HG02885 (cell line): ENCODE data around the gene CIT.
"Not testable (repeated sequence)": the region's sequence is repeated elsewhere in the genome, so short reads cannot be mapped to it uniquely, and the experiment has no call there.

ENCODE experiments used
- ATAC-seq: cut with Tn5 transposase; IDR thresholded peaks from one replicate; pipeline ENCODE4 v1.9.1; 2021; ENCODE audit warnings: mild to moderate bottlenecking; ENCODE audit not compliant: unreplicated experiment, poor library complexity

The CIT gene

GRCh38 chr12:119746169-119746568 is 131.0 kb downstream of the CIT start:
- ATAC-seq: no peak

DNA sequence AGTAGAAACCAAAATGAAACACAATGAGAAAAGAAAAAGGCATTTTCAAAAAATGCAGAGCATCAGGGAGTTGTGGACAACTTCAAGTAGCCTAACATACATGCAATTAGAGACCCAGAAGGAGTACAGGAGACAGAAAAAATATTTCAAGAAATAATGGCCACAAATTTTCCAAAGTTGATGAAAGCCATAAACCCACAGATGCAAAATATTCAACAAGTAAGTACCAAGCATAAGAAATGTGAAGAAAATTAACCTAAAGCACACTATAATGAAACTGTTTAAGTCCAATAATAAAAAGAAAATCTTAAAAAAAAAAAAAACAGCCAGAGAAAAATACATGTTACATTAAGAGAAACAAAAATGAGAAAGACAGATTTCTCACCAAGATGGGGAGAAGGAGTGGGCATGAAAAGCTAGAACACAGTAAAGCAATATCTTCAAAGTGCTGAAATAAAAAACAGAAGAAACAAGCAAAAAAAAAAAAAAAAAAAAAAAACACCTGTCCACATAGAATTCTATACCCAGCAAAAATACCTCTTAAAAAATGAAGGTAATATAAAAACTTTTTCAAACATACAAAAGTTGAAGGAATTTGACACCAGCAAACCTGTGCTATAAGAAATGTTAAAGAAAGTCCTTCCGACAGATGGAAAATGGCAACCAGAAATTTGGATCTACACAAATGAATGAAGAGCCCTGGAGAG is 132.1 kb downstream of the CIT start:
- ATAC-seq: no peak

GRCh38 chr12:119742700-119743099 is 134.4 kb downstream of the CIT start:
- no peak for ATAC-seq

- no peak for ATAC-seq
Measured at GRCh38 chr12:119740830-119741229, 136.3 kb downstream of the CIT start.

DNA sequence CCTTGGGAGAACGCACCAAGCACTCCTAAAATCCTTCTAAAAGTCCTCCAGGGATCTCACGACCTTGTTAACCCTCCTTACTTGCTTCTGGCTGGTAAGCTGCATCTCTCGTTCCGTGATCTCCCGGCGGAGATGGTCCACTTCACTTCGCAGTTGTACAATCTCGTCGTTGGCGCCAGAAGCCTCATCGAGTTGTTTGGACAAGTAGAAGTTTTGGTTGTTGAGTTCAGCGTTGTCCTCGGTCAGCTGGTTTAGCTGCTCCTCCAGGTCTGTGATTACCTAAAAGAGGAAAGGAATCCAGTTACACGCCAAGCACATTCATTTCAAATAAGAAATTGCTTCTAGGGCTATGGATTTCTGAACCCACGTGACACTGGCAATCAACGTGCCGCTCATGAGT is 142.0 kb downstream of the CIT start:
- no peak for ATAC-seq

- ATAC-seq: no peak
Measured at GRCh38 chr12:119730381-119730780, 146.7 kb downstream of the CIT start.

DNA sequence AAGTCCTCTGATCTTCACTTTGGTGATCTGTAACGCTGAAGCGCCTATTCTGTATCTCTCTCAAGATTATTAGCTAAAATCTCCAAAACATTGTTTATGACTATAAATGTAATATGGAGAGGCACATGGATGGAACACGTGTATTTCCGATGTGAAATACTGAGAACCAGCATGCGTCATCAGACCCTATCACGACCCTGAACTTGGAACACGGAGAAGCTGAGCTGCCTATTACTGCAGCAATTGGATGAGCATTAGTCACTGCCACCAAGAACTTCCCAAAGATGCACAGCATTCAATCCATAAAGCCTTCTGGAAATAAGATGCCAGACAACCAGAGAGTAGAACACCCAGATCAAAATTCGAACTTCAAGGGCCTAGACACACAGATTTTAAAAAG is 147.2 kb downstream of the CIT start:
- ATAC-seq: no peak

- ATAC-seq: no peak
Measured at GRCh38 chr12:119728444-119728745, 148.7 kb downstream of the CIT start.

- no peak for ATAC-seq
Measured at GRCh38 chr12:119727600-119728443, 149.3 kb downstream of the CIT start.

DNA sequence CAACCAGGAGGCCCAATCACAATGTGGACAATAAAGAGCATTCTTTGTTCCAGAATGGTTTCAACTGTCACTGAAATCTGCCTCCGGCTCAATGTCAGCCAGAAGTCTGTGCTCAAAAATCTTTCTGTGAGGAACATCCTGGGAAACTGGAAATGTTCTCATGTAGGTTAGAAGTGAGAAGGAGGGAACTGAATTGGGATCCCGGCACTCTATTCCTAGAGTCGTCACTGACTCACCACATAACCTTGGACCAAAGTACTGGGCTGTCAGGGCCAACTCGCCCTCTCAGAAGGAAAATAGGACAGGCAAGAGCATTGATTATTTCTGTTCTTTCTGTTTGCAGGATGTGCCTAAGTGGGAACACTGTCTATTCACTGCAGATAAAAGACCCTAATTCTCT is 151.6 kb downstream of the CIT start:
- no peak for ATAC-seq

GRCh38 chr12:119721306-119721705 is 155.8 kb downstream of the CIT start:
- no peak for ATAC-seq

GRCh38 chr12:119720349-119720748 is 156.8 kb downstream of the CIT start:
- ATAC-seq: no peak

DNA sequence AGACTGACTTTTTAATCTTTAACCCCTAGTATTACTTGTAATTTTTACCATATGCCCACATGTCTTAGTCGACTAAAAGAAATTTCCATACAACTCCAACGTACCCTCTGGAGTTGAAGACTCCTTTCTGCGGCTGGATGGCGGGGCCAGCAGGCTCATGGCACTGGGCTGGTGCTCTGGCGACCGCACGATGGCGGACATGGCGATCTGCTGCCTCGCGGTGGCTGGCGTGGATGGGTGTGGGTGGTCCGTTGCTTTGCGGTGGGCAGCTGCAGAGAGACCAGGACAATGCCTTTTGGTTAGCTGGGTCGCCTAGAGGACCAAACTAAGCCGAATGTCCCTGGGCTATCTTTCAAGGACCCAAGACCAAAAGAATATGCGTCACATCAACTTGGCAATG is 159.0 kb downstream of the CIT start:
- ATAC-seq: no peak

DNA sequence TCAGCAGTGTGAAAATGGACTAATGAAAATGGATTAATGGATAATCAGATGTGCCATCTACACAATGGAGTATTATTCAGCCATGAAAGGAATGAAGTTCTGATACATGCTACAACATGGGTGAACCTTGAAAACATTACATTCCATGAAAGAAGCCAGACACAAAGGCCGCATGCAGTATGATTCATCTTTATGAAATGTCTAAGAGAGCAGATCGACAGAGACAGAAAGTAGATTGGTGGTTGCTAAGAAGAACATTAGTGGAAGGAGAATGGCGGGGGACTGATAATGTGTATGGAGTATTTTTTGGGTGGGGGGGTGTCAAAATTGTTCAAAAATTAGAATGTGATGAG is 161.9 kb downstream of the CIT start:
- no peak for ATAC-seq

DNA sequence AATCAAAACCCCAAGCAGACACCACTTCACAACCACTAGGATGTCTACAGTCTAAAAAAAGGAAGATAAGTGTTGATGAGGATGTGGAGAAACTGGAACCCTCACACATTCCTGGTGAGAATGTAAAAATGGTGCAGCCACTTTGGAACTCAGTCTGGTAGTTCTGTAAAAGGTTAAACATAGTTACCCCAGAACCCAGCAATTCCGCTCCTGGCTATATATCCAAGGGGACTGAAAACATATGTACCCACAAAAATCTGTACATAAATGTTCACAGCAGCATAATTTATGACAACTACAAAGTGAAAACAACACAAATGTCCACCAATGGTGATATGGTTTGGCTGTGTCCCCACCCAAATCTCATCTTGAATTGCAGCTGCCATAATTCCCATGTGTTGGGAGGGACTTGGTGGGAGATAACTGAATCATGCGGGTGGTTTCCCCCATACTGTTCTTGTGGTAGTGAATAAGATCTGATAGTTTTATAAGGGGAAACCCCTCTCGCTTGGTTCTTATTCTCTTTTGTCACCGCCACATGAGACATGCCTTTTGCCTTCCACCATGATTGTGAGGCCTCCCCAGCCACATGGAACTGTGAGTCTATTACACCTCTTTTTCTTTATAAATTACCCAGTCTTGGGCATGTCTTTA is 162.4 kb downstream of the CIT start:
- no peak for ATAC-seq

GRCh38 chr12:119713551-119714031 is 163.5 kb downstream of the CIT start:
- ATAC-seq: no peak

DNA sequence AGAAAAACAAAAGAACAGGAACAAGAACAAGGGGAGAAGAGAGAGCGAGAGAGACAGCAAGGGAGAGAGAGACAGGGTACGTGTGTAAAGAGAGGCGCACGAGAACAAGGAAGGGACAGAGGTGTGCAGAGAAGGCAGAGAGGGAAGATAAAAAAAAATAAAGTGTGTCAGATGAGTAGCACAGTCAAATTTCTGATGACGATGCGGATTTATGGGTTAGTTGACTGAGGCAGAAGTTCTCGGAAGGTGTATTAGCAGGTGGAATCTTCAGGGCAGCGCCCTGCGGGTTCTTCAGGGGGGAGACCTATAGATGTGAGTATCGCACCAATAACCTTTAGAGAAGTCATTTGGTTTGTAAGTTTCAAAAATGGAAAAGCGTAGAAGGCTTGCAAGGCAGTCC is 164.4 kb downstream of the CIT start:
- no peak for ATAC-seq

GRCh38 chr12:119711693-119712092 is 165.4 kb downstream of the CIT start:
- ATAC-seq: no peak

- ATAC-seq: no peak
Measured at GRCh38 chr12:119710965-119711551, 166.1 kb downstream of the CIT start.

DNA sequence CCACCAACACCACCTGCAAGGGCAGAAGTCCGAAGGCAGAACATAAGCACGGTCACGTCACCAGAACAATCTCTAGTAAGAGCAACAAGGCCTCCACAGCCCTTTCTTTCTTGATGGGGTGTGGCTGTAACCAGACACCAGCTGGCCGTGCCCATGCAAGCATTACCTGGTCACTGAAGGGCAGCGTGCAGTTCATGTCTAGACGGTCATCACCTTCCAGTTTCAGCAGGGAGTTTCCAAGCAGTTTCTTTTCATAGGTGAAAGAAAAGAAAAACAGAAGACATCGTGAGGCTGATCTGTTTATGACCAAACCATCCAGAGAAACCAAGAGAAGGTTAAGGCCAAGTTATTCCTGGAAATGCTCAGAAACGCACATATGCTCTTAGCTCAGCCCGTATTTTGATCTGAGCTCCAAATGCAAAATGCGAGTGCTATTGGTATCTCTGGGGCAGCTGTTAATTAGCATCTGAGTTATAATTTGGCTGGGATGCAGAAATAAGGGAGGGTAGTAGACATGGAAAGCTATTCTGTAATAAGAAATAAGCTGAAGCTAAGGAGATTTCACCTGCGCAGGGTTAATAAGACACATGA is 166.7 kb downstream of the CIT start:
- no peak for ATAC-seq

DNA sequence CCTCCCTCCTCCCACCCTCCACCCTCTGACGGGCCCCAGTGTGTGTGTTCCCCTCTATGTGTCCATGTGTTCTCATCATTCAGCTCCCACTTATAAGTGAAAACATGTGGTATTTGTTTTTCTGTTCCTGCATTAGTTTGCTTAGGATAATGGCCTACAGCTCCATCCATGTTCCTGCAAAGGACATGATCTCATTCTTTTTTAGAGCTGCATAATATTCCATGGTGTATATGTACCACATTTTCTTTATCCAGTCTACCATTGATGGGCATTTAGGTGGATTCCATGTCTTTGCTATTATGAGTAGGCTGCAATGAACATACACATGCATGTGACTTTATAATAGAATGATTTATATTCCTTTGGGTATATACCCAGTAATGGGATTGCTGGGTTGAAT is 170.7 kb downstream of the CIT start:
- not testable (repeated sequence) for ATAC-seq
